ENCODE data around the gene STK32A. TPM values are rescaled to one million over a fixed set of nuclear protein-coding genes. Genes with fewer than 3 reads are reported as not detected.

STK32A gene
- polyA plus RNA-seq, 2 of the 4 experiments (the other 2 are of a cell fraction) = 0.45 to 1.2 TPM

DNA sequence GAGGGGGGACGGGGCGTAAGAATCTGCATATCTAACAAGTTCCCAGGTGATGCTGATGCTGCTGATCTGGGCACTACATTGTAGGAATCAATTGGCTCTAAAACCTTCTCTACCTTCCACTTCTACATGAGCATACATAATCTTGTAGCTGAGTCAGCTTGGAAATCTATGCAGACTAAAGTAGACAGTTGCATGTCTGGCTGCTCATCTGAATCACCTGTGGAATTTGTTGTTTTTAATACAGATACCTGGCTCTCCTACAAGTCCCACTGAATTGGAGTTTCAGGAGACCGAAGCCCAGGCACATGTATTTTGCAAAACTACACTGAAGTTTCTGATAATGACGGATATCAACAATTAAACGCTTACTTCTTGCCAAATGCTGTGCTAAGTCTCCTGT, 113.6 kb downstream of the STK32A start:
- Histone ChIP-seq H3K4me2 (no peak overlapping the region), H3K4me3 (no peak overlapping the region), H3K9me3 (no peaks in the 10 kb centered on the region), H3K4me1 (no peaks in the 10 kb centered on the region), H3K27ac (no peak overlapping the region)
- ChIA-PET CTCF (interaction anchor here (1.6 kb wide), 1 partner anchor 66 kb away, joined by 4 read pairs; no protein-coding TSS in a partner anchor), POLR2A (no interaction called here)
- 65% methylated on average over 5 of the region's 5 CpGs for WGBS (ENCODE audit: missing lambda C conversion rate)
- FAIRE-seq (no peak), DNase-seq (ENCODE audit: low read depth in 1 of 2, low spot score in 1 of 2) (no peak), ATAC-seq (no peak)
- no peak for TF ChIP-seq SREBF2 (IDR thresholded peaks at IDR 0.05)
- no peak for TF ChIP-seq MAZ (IDR thresholded peaks at IDR 0.05; ENCODE audit: borderline replicate concordance, low read depth, low read length)
- TF ChIP-seq, protein P1, sequence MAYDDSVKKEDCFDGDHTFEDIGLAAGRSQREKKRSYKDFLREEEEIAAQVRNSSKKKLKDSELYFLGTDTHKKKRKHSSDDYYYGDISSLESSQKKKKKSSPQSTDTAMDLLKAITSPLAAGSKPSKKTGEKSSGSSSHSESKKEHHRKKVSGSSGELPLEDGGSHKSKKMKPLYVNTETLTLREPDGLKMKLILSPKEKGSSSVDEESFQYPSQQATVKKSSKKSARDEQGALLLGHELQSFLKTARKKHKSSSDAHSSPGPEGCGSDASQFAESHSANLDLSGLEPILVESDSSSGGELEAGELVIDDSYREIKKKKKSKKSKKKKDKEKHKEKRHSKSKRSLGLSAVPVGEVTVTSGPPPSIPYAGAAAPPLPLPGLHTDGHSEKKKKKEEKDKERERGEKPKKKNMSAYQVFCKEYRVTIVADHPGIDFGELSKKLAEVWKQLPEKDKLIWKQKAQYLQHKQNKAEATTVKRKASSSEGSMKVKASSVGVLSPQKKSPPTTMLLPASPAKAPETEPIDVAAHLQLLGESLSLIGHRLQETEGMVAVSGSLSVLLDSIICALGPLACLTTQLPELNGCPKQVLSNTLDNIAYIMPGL (CRISPR knock-in tag; IDR thresholded peaks at IDR 0.05; ENCODE audit: borderline replicate concordance) = no peak
- TF ChIP-seq TFCP2L1 (CRISPR knock-in tag; IDR thresholded peaks at IDR 0.05) = no peak
- no peak for TF ChIP-seq EHMT2 (IDR thresholded peaks at IDR 0.05; ENCODE audit: low read depth)
- TF ChIP-seq MYC (IDR thresholded peaks at IDR 0.05; ENCODE audit: borderline replicate concordance, low read length) = no peak
- no peak for TF ChIP-seq RNF2 (IDR thresholded peaks at IDR 0.05; ENCODE audit: borderline replicate concordance, low read depth)
- TF ChIP-seq EHF (CRISPR knock-in tag; IDR thresholded peaks at IDR 0.05) = no peak
- no peak for TF ChIP-seq KDM1A (IDR thresholded peaks at IDR 0.05; ENCODE audit: low read depth)
- TF ChIP-seq, protein P2, sequence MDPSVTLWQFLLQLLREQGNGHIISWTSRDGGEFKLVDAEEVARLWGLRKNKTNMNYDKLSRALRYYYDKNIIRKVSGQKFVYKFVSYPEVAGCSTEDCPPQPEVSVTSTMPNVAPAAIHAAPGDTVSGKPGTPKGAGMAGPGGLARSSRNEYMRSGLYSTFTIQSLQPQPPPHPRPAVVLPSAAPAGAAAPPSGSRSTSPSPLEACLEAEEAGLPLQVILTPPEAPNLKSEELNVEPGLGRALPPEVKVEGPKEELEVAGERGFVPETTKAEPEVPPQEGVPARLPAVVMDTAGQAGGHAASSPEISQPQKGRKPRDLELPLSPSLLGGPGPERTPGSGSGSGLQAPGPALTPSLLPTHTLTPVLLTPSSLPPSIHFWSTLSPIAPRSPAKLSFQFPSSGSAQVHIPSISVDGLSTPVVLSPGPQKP (IDR thresholded peaks at IDR 0.05; ENCODE audit: low read depth, low read length) = no peak
- no peak for TF ChIP-seq ZC3H11A (IDR thresholded peaks at IDR 0.05)
- no peak for TF ChIP-seq FOXS1 (CRISPR knock-in tag; IDR thresholded peaks at IDR 0.05)
- TF ChIP-seq, protein P3, sequence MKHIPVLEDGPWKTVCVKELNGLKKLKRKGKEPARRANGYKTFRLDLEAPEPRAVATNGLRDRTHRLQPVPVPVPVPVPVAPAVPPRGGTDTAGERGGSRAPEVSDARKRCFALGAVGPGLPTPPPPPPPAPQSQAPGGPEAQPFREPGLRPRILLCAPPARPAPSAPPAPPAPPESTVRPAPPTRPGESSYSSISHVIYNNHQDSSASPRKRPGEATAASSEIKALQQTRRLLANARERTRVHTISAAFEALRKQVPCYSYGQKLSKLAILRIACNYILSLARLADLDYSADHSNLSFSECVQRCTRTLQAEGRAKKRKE (CRISPR knock-in tag; IDR thresholded peaks at IDR 0.05; ENCODE audit: low read depth) = no peak
- TF ChIP-seq FOSB (CRISPR knock-in tag; IDR thresholded peaks at IDR 0.05) = no peak
- no peak for TF ChIP-seq ZFP36 (IDR thresholded peaks at IDR 0.05; ENCODE audit: borderline replicate concordance, partially characterized antibody)
- no peak for TF ChIP-seq NR3C1 (IDR thresholded peaks at IDR 0.05)
- no peak for TF ChIP-seq KDM5A (IDR thresholded peaks at IDR 0.05)
- no peak for TF ChIP-seq FOSL2 (IDR thresholded peaks at IDR 0.05)
- no peak for TF ChIP-seq FOSL2 (CRISPR knock-in tag; IDR thresholded peaks at IDR 0.05)
- TF ChIP-seq, protein P4, sequence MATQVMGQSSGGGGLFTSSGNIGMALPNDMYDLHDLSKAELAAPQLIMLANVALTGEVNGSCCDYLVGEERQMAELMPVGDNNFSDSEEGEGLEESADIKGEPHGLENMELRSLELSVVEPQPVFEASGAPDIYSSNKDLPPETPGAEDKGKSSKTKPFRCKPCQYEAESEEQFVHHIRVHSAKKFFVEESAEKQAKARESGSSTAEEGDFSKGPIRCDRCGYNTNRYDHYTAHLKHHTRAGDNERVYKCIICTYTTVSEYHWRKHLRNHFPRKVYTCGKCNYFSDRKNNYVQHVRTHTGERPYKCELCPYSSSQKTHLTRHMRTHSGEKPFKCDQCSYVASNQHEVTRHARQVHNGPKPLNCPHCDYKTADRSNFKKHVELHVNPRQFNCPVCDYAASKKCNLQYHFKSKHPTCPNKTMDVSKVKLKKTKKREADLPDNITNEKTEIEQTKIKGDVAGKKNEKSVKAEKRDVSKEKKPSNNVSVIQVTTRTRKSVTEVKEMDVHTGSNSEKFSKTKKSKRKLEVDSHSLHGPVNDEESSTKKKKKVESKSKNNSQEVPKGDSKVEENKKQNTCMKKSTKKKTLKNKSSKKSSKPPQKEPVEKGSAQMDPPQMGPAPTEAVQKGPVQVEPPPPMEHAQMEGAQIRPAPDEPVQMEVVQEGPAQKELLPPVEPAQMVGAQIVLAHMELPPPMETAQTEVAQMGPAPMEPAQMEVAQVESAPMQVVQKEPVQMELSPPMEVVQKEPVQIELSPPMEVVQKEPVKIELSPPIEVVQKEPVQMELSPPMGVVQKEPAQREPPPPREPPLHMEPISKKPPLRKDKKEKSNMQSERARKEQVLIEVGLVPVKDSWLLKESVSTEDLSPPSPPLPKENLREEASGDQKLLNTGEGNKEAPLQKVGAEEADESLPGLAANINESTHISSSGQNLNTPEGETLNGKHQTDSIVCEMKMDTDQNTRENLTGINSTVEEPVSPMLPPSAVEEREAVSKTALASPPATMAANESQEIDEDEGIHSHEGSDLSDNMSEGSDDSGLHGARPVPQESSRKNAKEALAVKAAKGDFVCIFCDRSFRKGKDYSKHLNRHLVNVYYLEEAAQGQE (IDR thresholded peaks at IDR 0.05) = no peak
- TF ChIP-seq, protein P5, sequence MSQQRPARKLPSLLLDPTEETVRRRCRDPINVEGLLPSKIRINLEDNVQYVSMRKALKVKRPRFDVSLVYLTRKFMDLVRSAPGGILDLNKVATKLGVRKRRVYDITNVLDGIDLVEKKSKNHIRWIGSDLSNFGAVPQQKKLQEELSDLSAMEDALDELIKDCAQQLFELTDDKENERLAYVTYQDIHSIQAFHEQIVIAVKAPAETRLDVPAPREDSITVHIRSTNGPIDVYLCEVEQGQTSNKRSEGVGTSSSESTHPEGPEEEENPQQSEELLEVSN (IDR thresholded peaks at IDR 0.05; ENCODE audit: borderline replicate concordance, low read depth) = no peak

All from A549 (cell line).